ENCODE data around the gene MLLT1.
A peak's percentile ranks its signal among the peaks of the same experiment; 100 is the strongest.

The MLLT1 gene

GRCh38 chr19:6274756-6275155 lies 5.0 kb downstream of the MLLT1 start:
- DNase-seq: no peak

- DNase-seq: no peak
These were observed 5.8 kb downstream of the MLLT1 start for GRCh38 chr19:6273701-6274601.

GRCh38 chr19:6272913-6273600 lies 6.7 kb downstream of the MLLT1 start:
- no peak for DNase-seq

- no peak for DNase-seq
These were observed 7.4 kb downstream of the MLLT1 start for GRCh38 chr19:6272411-6272791.

- no peak for DNase-seq
These were observed 7.9 kb downstream of the MLLT1 start for GRCh38 chr19:6271721-6272410.

- DNase-seq: no peak
These were observed 8.5 kb downstream of the MLLT1 start for GRCh38 chr19:6271251-6271650.

GRCh38 chr19:6270822-6271221 lies 9.0 kb downstream of the MLLT1 start:
- no peak for DNase-seq

- no peak for DNase-seq
These were observed 9.6 kb downstream of the MLLT1 start for GRCh38 chr19:6270076-6270745.

GRCh38 chr19:6269101-6269886 lies 10.5 kb downstream of the MLLT1 start:
- DNase-seq: no peak

- DNase-seq: no peak
These were observed 11.4 kb downstream of the MLLT1 start for GRCh38 chr19:6268382-6268771.

- DNase-seq: no peak
These were observed 12.0 kb downstream of the MLLT1 start for GRCh38 chr19:6267552-6268381.

GRCh38 chr19:6264803-6265202 lies 15.0 kb downstream of the MLLT1 start:
- no peak for DNase-seq

- DNase-seq: no peak
These were observed 15.9 kb downstream of the MLLT1 start for GRCh38 chr19:6263735-6264444.

GRCh38 chr19:6263306-6263705 lies 16.5 kb downstream of the MLLT1 start:
- no peak for DNase-seq

GRCh38 chr19:6262519-6262918 lies 17.3 kb downstream of the MLLT1 start:
- DNase-seq: no peak

GRCh38 chr19:6261883-6262282 lies 17.9 kb downstream of the MLLT1 start:
- no peak for DNase-seq

- peak in 1 of 2 donors; percentile 36 for DNase-seq
These were observed 18.7 kb downstream of the MLLT1 start for GRCh38 chr19:6260912-6261650.

- no peak for DNase-seq
These were observed 19.4 kb downstream of the MLLT1 start for GRCh38 chr19:6260376-6260775.

- no peak for DNase-seq
These were observed 20.4 kb downstream of the MLLT1 start for GRCh38 chr19:6259312-6259861.

All from stimulated activated CD4-positive, alpha-beta T cell treated with anti-CD3 and anti-CD28 coated beads, Interleukin-2, amount 100 ng/mL, for 48 hours (primary cell).